ENCODE results near the gene C17orf75. TPM values are rescaled to one million over a fixed set of nuclear protein-coding genes. Genes with fewer than 3 reads are reported as not detected.
"Not testable (repeated sequence)": the region's sequence is repeated elsewhere in the genome, so short reads cannot be mapped to it uniquely, and the experiment has no call there.

Gene C17orf75
- total and polyA plus RNA-seq, 2 donors (not counting 1 experiment from before 2014, with no cell fraction given), result 11.3 to 24.5 TPM

GRCh38 chr17:32388613-32389459, 46.9 kb upstream of the C17orf75 start:
- no peak overlapping the region for H3K4me3 ChIP-seq (ENCODE audit: control extremely low read depth in 1 of 5, extremely low read depth in 1 of 5, insufficient read depth in 1 of 5, low read depth in 2 of 5, low read length in 4 of 5)
- H3K4me1 Mint-ChIP-seq, result no peaks in the 10 kb centered on the region
- DNase-seq, result no peak
- ATAC-seq (ENCODE audit: low read depth), result no peak
- H3K9me3 ChIP-seq (ENCODE audit: control extremely low read depth in 1 of 3, control insufficient read depth in 2 of 3, insufficient read depth in 1 of 3, low read length in 2 of 3), result peaks cover 0 to 1% (median 0%) of the 10 kb centered on the region in 3 donors
- no peaks in the 10 kb centered on the region for H3K9me3 Mint-ChIP-seq (ENCODE audit: insufficient read depth)
- ChIA-PET POLR2A (interaction anchor here (0.7 kb wide), 1 partner anchor 29 kb away, joined by 5 read pairs; no protein-coding TSS in a partner anchor), CTCF (no interaction called here)
- intact Hi-C loops (cut with micrococcal nuclease), result no loop called here
- H3K27me3 Mint-ChIP-seq, result no peaks in the 10 kb centered on the region
- no peaks in the 10 kb centered on the region for H3K27me3 ChIP-seq (replicated peaks in 1 of 4; ENCODE audit: control extremely low read depth in 1 of 4, control insufficient read depth in 3 of 4, insufficient read depth in 4 of 4, low read length in 3 of 4)
- no peak overlapping the region for H3K4me2 ChIP-seq (replicated peaks; ENCODE audit: low read depth, low read length, poor library complexity, severe bottlenecking)
- H3K27ac ChIP-seq (ENCODE audit: low read length in 2 of 2), result no peak overlapping the region
- H2AFZ ChIP-seq (ENCODE audit: insufficient read depth, low read depth, low read length, poor library complexity, severe bottlenecking), result no peak overlapping the region
- TF ChIP-seq EZH2 (IDR thresholded peaks at IDR 0.05; ENCODE audit: borderline replicate concordance, insufficient read depth, low read depth, low read length, poor library complexity, severe bottlenecking) (no peak), CTCF (IDR thresholded peaks at IDR 0.05) (no peak)
- WGBS (ENCODE audit: insufficient coverage), result 100% methylated on average over 2 of the region's 6 CpGs
- H3K36me3 ChIP-seq (replicated peaks in 1 of 2; ENCODE audit: control extremely low read depth in 1 of 2, control insufficient read depth in 1 of 2, extremely low read depth in 1 of 2, insufficient read depth in 2 of 2, low read length in 1 of 2), result no peaks in the 10 kb centered on the region
- H3K4me1 ChIP-seq (ENCODE audit: control insufficient read depth in 2 of 2, insufficient read depth in 2 of 2, low read length in 2 of 2), result no peaks in the 10 kb centered on the region
- H3K9ac ChIP-seq (ENCODE audit: low read length), result no peak overlapping the region
- H4K20me1 ChIP-seq (ENCODE audit: control insufficient read depth, insufficient read depth, low read length, poor library complexity, severe bottlenecking), result no peaks in the 10 kb centered on the region
- no peak overlapping the region for H3K27ac Mint-ChIP-seq
- no peak overlapping the region for H3K4me3 Mint-ChIP-seq
- H3K79me2 ChIP-seq (ENCODE audit: control insufficient read depth, insufficient read depth, low read length), result no peaks in the 10 kb centered on the region

- ATAC-seq (ENCODE audit: low read depth); H3K36me3 ChIP-seq (replicated peaks in 1 of 2; ENCODE audit: control extremely low read depth in 1 of 2, control insufficient read depth in 1 of 2, extremely low read depth in 1 of 2, insufficient read depth in 2 of 2, low read length in 1 of 2); H3K4me1 ChIP-seq (ENCODE audit: control insufficient read depth in 2 of 2, insufficient read depth in 2 of 2, low read length in 2 of 2); DNase-seq; H3K79me2 ChIP-seq (ENCODE audit: control insufficient read depth, insufficient read depth, low read length); H3K9me3 ChIP-seq (ENCODE audit: control extremely low read depth in 1 of 3, control insufficient read depth in 2 of 3, insufficient read depth in 1 of 3, low read length in 2 of 3); H4K20me1 ChIP-seq (ENCODE audit: control insufficient read depth, insufficient read depth, low read length, poor library complexity, severe bottlenecking); H3K27me3 ChIP-seq (replicated peaks in 1 of 4; ENCODE audit: control extremely low read depth in 1 of 4, control insufficient read depth in 3 of 4, insufficient read depth in 4 of 4, low read length in 3 of 4); H3K9me3 Mint-ChIP-seq (ENCODE audit: insufficient read depth); CTCF ChIA-PET; H2AFZ ChIP-seq (ENCODE audit: insufficient read depth, low read depth, low read length, poor library complexity, severe bottlenecking); intact Hi-C loops (cut with micrococcal nuclease); H3K4me3 Mint-ChIP-seq; H3K27me3 Mint-ChIP-seq; H3K4me1 Mint-ChIP-seq; H3K27ac Mint-ChIP-seq; H3K4me2 ChIP-seq (replicated peaks; ENCODE audit: low read depth, low read length, poor library complexity, severe bottlenecking); H3K9ac ChIP-seq (ENCODE audit: low read length); H3K4me3 ChIP-seq (ENCODE audit: control extremely low read depth in 1 of 5, extremely low read depth in 1 of 5, insufficient read depth in 1 of 5, low read depth in 2 of 5, low read length in 4 of 5); H3K27ac ChIP-seq (ENCODE audit: low read length in 2 of 2): not testable (repeated sequence)
- POLR2A ChIA-PET, result interaction anchor here (0.7 kb wide), 2 partner anchors 21 to 28 kb away, joined by 4 to 5 read pairs; no protein-coding TSS in a partner anchor
- no CpG with 5 or more reads among the region's 14 CpGs for WGBS (ENCODE audit: insufficient coverage)
Observed at GRCh38 chr17:32388128-32388527, 46.2 kb upstream of the C17orf75 start.
